ENCODE results near the gene UROS.

The UROS gene

GRCh38 chr10:125742465-125742864 is 80.6 kb downstream of the UROS start:
- peak; percentile 50 for TF ChIP-seq CTCF (conservative IDR thresholded peaks at IDR 0.05)

GRCh38 chr10:125739994-125740679 is 82.9 kb downstream of the UROS start:
- TF ChIP-seq CTCF (conservative IDR thresholded peaks at IDR 0.05) = no peak
- no peak overlapping the region for H3K27ac ChIP-seq

More at GRCh38 chr10:125742465-125742864, 80.6 kb downstream of the UROS start:
- no peak overlapping the region for H3K27ac ChIP-seq

Data from VCaP (cell line).